ENCODE results near the gene SYT7. TPM values are rescaled to one million over a fixed set of nuclear protein-coding genes. Genes with fewer than 3 reads are reported as not detected.

Gene SYT7
- total RNA-seq, 2 experiments from 2014 or later, result not detected

DNA sequence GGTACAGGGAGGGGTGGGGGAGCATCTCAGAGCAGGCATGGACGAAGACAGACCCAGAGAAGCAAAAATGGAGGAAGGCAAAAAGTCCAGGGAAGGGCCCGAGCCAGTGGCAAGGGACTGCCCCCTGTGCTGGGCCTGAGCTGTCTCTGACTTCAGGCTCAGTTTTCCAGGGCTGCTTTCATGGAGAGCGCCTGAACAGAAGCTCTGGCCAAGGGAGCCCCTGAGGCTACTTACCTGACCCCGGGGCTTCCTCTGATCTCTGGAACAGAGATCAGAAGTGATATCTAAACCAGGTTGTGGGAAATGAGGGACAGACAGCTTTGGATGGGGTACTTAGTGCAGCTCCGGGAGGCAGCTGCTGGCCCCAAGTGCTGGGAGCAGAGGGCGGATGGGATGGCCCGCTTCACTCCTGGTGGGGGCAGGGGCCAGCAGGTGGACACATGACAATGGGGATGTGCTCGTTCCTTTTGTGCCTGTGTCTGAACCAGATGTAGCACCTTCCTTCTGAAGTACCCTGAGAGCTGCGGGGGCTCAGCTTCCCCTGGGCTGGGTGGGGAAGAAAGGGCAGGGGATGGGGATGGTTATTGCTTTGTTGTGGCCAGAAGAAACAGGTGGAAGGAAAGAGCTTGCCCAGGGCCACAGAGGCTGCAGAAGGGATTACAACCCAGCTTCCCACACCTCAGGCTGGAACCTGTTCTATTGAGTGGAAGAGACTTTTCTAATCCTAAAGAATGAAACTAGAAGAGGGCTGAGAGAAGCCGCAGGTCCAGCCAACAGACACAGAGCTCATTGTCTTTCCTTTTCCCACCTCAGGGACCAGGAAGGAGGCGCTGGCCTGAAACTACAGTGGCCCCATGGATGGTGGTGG lies 66.6 kb downstream of the SYT7 start:
- Histone ChIP-seq H3K4me1 (ENCODE audit: insufficient read depth, low read length) (peaks cover 20% of the 10 kb centered on the region), H3K27ac (ENCODE audit: low read depth in 1 of 2, low read length in 2 of 2) (no peak overlapping the region), H3K36me3 (ENCODE audit: insufficient read depth, low read length) (no peaks in the 10 kb centered on the region), H3K9me3 (ENCODE audit: control insufficient read depth in 1 of 2, insufficient read depth in 1 of 2, low read length in 2 of 2) (peaks cover 0 to 12% of the 10 kb centered on the region in 2 experiments), H3K4me3 (ENCODE audit: low read length) (no peak overlapping the region), H3K27me3 (ENCODE audit: control insufficient read depth in 1 of 2, insufficient read depth in 2 of 2, low read length in 2 of 2) (peaks cover 32 to 42% of the 10 kb centered on the region in 2 experiments)
- DNase-seq, result no peak
- no peak overlapping the region for H3K4me3 Mint-ChIP-seq
- ChIA-PET POLR2A (no interaction called here), CTCF (no interaction called here)
- H3K36me3 Mint-ChIP-seq (ENCODE audit: low read depth), result no peaks in the 10 kb centered on the region
- H3K27ac Mint-ChIP-seq, result no peak overlapping the region
- peaks cover 53% of the 10 kb centered on the region for H3K27me3 Mint-ChIP-seq
- H3K9me3 Mint-ChIP-seq, result no peaks in the 10 kb centered on the region
- intact Hi-C loops (cut with DNase I, micrococcal nuclease), result no loop called here
- TF ChIP-seq, protein P1, sequence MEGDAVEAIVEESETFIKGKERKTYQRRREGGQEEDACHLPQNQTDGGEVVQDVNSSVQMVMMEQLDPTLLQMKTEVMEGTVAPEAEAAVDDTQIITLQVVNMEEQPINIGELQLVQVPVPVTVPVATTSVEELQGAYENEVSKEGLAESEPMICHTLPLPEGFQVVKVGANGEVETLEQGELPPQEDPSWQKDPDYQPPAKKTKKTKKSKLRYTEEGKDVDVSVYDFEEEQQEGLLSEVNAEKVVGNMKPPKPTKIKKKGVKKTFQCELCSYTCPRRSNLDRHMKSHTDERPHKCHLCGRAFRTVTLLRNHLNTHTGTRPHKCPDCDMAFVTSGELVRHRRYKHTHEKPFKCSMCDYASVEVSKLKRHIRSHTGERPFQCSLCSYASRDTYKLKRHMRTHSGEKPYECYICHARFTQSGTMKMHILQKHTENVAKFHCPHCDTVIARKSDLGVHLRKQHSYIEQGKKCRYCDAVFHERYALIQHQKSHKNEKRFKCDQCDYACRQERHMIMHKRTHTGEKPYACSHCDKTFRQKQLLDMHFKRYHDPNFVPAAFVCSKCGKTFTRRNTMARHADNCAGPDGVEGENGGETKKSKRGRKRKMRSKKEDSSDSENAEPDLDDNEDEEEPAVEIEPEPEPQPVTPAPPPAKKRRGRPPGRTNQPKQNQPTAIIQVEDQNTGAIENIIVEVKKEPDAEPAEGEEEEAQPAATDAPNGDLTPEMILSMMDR (IDR thresholded peaks at IDR 0.05), result no peak
- H3K4me1 Mint-ChIP-seq (ENCODE audit: low read depth), result peaks cover 9% of the 10 kb centered on the region
- ATAC-seq (ENCODE audit: poor library complexity), result no peak

DNA sequence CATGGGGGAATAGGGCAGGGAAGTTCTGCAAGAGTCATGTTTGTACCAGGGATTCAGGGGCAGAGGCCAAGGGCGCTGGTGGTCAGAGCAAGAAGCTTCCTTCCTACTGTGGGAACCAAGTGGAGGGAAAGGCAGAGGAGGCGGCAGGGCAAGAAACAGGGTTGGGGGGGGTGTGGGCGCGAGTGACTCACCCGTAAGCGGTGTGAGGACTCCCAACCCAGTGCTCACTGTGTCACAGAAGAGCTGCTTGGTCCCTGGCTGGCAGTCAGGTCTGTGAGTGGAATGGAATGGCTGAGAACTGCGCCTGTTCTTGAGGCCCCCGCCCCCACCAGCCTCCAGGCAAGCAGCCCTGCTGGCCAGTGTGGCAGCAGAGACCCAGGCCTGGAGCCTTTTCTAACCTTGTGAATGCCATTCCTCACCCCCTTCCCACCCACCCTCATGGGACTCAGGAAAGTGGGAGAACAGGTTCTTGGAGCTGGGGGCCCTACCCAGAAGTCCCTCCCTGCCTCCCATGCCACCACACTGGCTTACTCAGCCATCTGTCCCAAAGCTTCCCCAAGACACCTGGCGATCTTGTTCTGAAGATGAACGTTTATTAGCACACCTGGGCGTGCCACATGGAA lies 67.6 kb downstream of the SYT7 start:
- no peaks in the 10 kb centered on the region for H3K9me3 Mint-ChIP-seq
- ChIA-PET POLR2A (no interaction called here), CTCF (no interaction called here)
- DNase-seq, result no peak
- TF ChIP-seq, protein P1 (IDR thresholded peaks at IDR 0.05), result no peak
- no peak overlapping the region for H3K27ac Mint-ChIP-seq
- Histone ChIP-seq H3K27ac (ENCODE audit: low read depth in 1 of 2, low read length in 2 of 2) (no peak overlapping the region), H3K4me1 (ENCODE audit: insufficient read depth, low read length) (peaks cover 25% of the 10 kb centered on the region), H3K27me3 (ENCODE audit: control insufficient read depth in 1 of 2, insufficient read depth in 2 of 2, low read length in 2 of 2) (peaks cover 30 to 42% of the 10 kb centered on the region in 2 experiments), H3K4me3 (ENCODE audit: low read length) (no peak overlapping the region), H3K9me3 (ENCODE audit: control insufficient read depth in 1 of 2, insufficient read depth in 1 of 2, low read length in 2 of 2) (peaks cover 0 to 7% of the 10 kb centered on the region in 2 experiments), H3K36me3 (ENCODE audit: insufficient read depth, low read length) (no peaks in the 10 kb centered on the region)
- peaks cover 47% of the 10 kb centered on the region for H3K27me3 Mint-ChIP-seq
- no peak overlapping the region for H3K4me3 Mint-ChIP-seq
- H3K4me1 Mint-ChIP-seq (ENCODE audit: low read depth), result peaks cover 9% of the 10 kb centered on the region
- no peaks in the 10 kb centered on the region for H3K36me3 Mint-ChIP-seq (ENCODE audit: low read depth)
- intact Hi-C loops (cut with DNase I, micrococcal nuclease), result no loop called here
- ATAC-seq (ENCODE audit: poor library complexity), result no peak

DNA sequence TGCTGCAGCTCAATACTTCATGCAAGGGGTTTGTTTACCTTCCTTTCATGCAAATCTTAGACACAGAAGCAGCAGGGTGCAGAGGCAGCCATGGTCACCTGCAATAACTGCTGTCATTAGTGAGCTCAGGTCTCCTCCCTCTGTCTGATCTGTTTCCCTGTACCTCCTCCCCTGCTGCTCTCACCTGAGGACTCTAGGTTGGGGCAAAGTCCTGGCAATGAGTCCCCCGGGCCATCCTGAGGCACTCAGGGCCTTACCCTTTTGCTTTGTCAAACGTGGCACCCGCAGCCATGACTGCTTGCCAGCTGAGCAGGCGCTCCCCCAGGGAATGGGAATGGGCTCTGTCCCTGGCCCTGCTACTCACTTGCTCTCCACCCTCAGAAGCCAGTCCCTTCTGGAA lies 68.4 kb downstream of the SYT7 start:
- peaks cover 0 to 6% of the 10 kb centered on the region in 2 experiments for H3K9me3 ChIP-seq (ENCODE audit: control insufficient read depth in 1 of 2, insufficient read depth in 1 of 2, low read length in 2 of 2)
- H3K4me3 ChIP-seq (ENCODE audit: low read length), result no peak overlapping the region
- Mint-ChIP-seq H3K36me3 (ENCODE audit: low read depth) (no peaks in the 10 kb centered on the region), H3K4me1 (ENCODE audit: low read depth) (peaks cover 16% of the 10 kb centered on the region), H3K4me3 (no peak overlapping the region), H3K27me3 (peaks cover 50% of the 10 kb centered on the region), H3K27ac (no peak overlapping the region), H3K9me3 (no peaks in the 10 kb centered on the region)
- H3K27ac ChIP-seq (ENCODE audit: low read depth in 1 of 2, low read length in 2 of 2), result no peak overlapping the region
- CTCF ChIA-PET, result no interaction called here
- DNase-seq (no peak), ATAC-seq (ENCODE audit: poor library complexity) (no peak)
- POLR2A ChIA-PET, result no interaction called here
- TF ChIP-seq, protein P1 (IDR thresholded peaks at IDR 0.05), result no peak
- no peaks in the 10 kb centered on the region for H3K36me3 ChIP-seq (ENCODE audit: insufficient read depth, low read length)
- peaks cover 32 to 43% of the 10 kb centered on the region in 2 experiments for H3K27me3 ChIP-seq (ENCODE audit: control insufficient read depth in 1 of 2, insufficient read depth in 2 of 2, low read length in 2 of 2)
- H3K4me1 ChIP-seq (ENCODE audit: insufficient read depth, low read length), result peaks cover 30% of the 10 kb centered on the region
- intact Hi-C loops (cut with DNase I, micrococcal nuclease), result no loop called here

Data from CD4-positive, alpha-beta T cell (primary cell).